MM.1S (cell line): Measurements from ENCODE around the gene RAB10.

Experiments
- EZH2 ChIP-seq: fragments of 300-600 bp; sonication (generic); optimal IDR thresholded peaks from 2 replicates; pipeline ENCODE3; 2017; ENCODE audit warnings: low read depth, mild to moderate bottlenecking, antibody characterized with exemption, low read length, mixed read lengths
- TF ChIP-seq, protein P1 (sequence below): fragments of 300-600 bp; sonication (generic); IDR thresholded peaks from 2 replicates; pipeline ENCODE4 v1.5.1; 2016; ENCODE audit warnings: antibody characterized with exemption, low read length, mixed read lengths

DNA sequence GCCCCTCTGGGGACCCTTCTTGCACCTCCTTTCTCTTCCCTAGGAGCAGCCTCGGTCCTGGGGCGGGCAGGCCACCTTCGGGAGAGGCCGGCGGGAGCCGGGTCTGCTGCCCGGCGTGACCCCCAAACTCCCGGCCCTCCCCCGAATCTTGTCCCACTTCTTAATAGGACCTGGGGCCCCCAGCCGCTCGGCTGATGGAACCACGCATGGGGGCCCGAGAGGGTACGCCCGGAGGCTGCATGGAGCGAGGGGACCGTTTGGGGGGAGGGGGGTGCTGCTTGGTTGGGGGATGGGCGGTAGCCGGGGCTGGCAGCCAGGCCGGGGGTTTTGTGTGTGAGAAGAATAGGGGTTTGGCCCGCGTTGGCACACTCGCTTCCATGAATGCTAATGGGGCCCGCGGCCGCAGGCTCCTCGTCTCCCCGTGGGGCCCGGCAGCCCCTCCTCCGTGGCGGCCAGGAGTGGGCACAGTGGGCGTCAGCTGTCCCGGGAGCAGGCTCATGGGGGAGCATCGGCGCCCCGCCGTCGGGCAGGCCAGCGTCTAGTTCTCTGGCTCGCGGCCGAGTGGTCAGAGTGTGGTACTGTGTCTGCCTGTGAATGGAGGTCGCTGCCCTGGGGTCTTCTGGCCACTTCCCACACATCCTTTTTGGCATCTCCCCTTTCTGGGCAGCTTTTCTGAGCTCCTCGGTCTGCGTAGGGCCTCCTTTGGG lies 140.0 kb downstream of the RAB10 start:
- TF ChIP-seq, protein P1, sequence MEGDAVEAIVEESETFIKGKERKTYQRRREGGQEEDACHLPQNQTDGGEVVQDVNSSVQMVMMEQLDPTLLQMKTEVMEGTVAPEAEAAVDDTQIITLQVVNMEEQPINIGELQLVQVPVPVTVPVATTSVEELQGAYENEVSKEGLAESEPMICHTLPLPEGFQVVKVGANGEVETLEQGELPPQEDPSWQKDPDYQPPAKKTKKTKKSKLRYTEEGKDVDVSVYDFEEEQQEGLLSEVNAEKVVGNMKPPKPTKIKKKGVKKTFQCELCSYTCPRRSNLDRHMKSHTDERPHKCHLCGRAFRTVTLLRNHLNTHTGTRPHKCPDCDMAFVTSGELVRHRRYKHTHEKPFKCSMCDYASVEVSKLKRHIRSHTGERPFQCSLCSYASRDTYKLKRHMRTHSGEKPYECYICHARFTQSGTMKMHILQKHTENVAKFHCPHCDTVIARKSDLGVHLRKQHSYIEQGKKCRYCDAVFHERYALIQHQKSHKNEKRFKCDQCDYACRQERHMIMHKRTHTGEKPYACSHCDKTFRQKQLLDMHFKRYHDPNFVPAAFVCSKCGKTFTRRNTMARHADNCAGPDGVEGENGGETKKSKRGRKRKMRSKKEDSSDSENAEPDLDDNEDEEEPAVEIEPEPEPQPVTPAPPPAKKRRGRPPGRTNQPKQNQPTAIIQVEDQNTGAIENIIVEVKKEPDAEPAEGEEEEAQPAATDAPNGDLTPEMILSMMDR, result no peak
- no peak for TF ChIP-seq EZH2
